ENCODE results near the gene CDH23. TPM values are rescaled to one million over a fixed set of nuclear protein-coding genes. Genes with fewer than 3 reads are reported as not detected.

The CDH23 gene
- total RNA-seq, 4 donors from 2014 or later: 0.57 to 5.9 (median 1.0) TPM

GRCh38 chr10:71497763-71498326 is 101.1 kb downstream of the CDH23 start:
- intact Hi-C loops (cut with DNase I): no loop called here
- Histone ChIP-seq H3K4me1 (no peaks in the 10 kb centered on the region), H3K27me3 (peaks cover 0 to 3% (median 0%) of the 10 kb centered on the region in 4 donors), H3K4me3 (no peak overlapping the region), H3K36me3 (no peaks in the 10 kb centered on the region), H3K9me3 (no peaks in the 10 kb centered on the region), H3K27ac (no peak overlapping the region)
- DNase-seq: no peak
- WGBS, 2 donors: 78 to 82% methylated on average over 2 to 9 of the region's 9 CpGs
- TF ChIP-seq CTCF (IDR thresholded peaks at IDR 0.05) (no peak), POLR2A (IDR thresholded peaks at IDR 0.05) (no peak)

GRCh38 chr10:71501402-71501801 is 104.7 kb downstream of the CDH23 start:
- 83% methylated on average over 2 of the region's 4 CpGs; no CpG with 5 or more reads in 1 of the 2 donors for WGBS, 2 donors

GRCh38 chr10:71502190-71502589 is 105.5 kb downstream of the CDH23 start:
- H3K9me3 ChIP-seq: no peaks in the 10 kb centered on the region
- 100% methylated on average over 1 of the region's 1 CpG for WGBS, 2 donors
- TF ChIP-seq CTCF (IDR thresholded peaks at IDR 0.05) (no peak), POLR2A (IDR thresholded peaks at IDR 0.05) (no peak)
- peaks cover 0 to 5% (median 0%) of the 10 kb centered on the region in 3 donors for H3K4me1 ChIP-seq
- intact Hi-C loops (cut with DNase I): no loop called here
- H3K27ac ChIP-seq: no peak overlapping the region
- no peaks in the 10 kb centered on the region for H3K36me3 ChIP-seq
- no peak overlapping the region for H3K4me3 ChIP-seq
- DNase-seq: no peak
- peaks cover 0 to 3% (median 0%) of the 10 kb centered on the region in 4 donors for H3K27me3 ChIP-seq

More at GRCh38 chr10:71501402-71501801, 104.7 kb downstream of the CDH23 start:
- H3K4me1 ChIP-seq: peaks cover 0 to 5% (median 0%) of the 10 kb centered on the region in 3 donors
- H3K27me3 ChIP-seq: peaks cover 0 to 3% (median 0%) of the 10 kb centered on the region in 4 donors
- TF ChIP-seq CTCF (IDR thresholded peaks at IDR 0.05): no peak
- no peak for TF ChIP-seq POLR2A (IDR thresholded peaks at IDR 0.05)
- no peaks in the 10 kb centered on the region for H3K9me3 ChIP-seq
- no peaks in the 10 kb centered on the region for H3K36me3 ChIP-seq
- no peak overlapping the region for H3K27ac ChIP-seq
- no peak for DNase-seq
- intact Hi-C loops (cut with DNase I): no loop called here
- no peak overlapping the region for H3K4me3 ChIP-seq

- Histone ChIP-seq H3K4me1 (peaks cover 0 to 5% (median 0%) of the 10 kb centered on the region in 3 donors), H3K27me3 (peaks cover 0 to 3% (median 0%) of the 10 kb centered on the region in 4 donors), H3K27ac (no peak overlapping the region), H3K4me3 (no peak overlapping the region), H3K9me3 (no peaks in the 10 kb centered on the region), H3K36me3 (no peaks in the 10 kb centered on the region)
- TF ChIP-seq CTCF (IDR thresholded peaks at IDR 0.05) (no peak), POLR2A (IDR thresholded peaks at IDR 0.05) (no peak)
- 53 to 82% methylated on average over 2 to 3 of the region's 5 CpGs for whole genome bisulfite sequencing, 2 donors
- intact Hi-C loops (cut with DNase I): no loop called here
- no peak for DNase-seq
These were observed 106.1 kb downstream of the CDH23 start for GRCh38 chr10:71502851-71503250.

GRCh38 chr10:71504168-71504567 is 107.4 kb downstream of the CDH23 start:
- no peak for TF ChIP-seq CTCF (IDR thresholded peaks at IDR 0.05)
- no peak for TF ChIP-seq POLR2A (IDR thresholded peaks at IDR 0.05)
- no peak for DNase-seq
- 42 to 61% methylated on average over 2 of the region's 2 CpGs for WGBS, 2 donors
- Histone ChIP-seq H3K4me1 (peaks cover 0 to 5% (median 0%) of the 10 kb centered on the region in 3 donors), H3K27ac (no peak overlapping the region), H3K27me3 (peaks cover 0 to 3% (median 0%) of the 10 kb centered on the region in 4 donors), H3K9me3 (no peaks in the 10 kb centered on the region), H3K36me3 (no peaks in the 10 kb centered on the region), H3K4me3 (no peak overlapping the region)
- intact Hi-C loops (cut with DNase I): no loop called here
